Uterus (tissue), 2 donors: ENCODE results near the gene COL23A1.

ENCODE experiments used
- CTCF ChIP-seq, 4 experiments: fragments of 200-600 bp in 2 of 4; fragments of 450-650 bp in 2 of 4; sonication (generic) in 2 of 4; IDR thresholded peaks; one replicate each; pipeline ENCODE4 v1.5.1; 2016 to 2019; ENCODE audit warnings: antibody characterized with exemption in 4 of 4, mild to moderate bottlenecking in 2 of 4, moderate library complexity in 1 of 4
- POLR2A ChIP-seq, 2 donors: fragments of 450-650 bp; IDR thresholded peaks; one replicate each; pipeline ENCODE4 v1.6.1; 2016; ENCODE audit warnings: antibody characterized with exemption in 2 of 2, mild to moderate bottlenecking in 1 of 2, moderate library complexity in 1 of 2

GRCh38 chr5:178261666-178262600 lies 328.3 kb downstream of the COL23A1 start:
- TF ChIP-seq CTCF (IDR thresholded peaks at IDR 0.05): no peak
- TF ChIP-seq POLR2A (IDR thresholded peaks at IDR 0.05): no peak
